GM18508 (cell line): ENCODE results near the gene ZNF133.
"Not testable (repeated sequence)": the region's sequence is repeated elsewhere in the genome, so short reads cannot be mapped to it uniquely, and the experiment has no call there.

Experiments used
- ATAC-seq: cut with Tn5 transposase; IDR thresholded peaks from one replicate; pipeline ENCODE4 v1.9.1; 2021; ENCODE audit warnings: moderate number of reproducible peaks; ENCODE audit not compliant: insufficient read depth, unreplicated experiment

The ZNF133 gene

GRCh38 chr20:18287915-18288748, at the start of gene ZNF133:
TSS of gene ZNF133 (plus strand) at chr20:18288527. CDS start at chr20:18305687, 17,160 bp downstream.
- peak; percentile 88 for ATAC-seq

- ATAC-seq: no peak
Measured at GRCh38 chr20:18240997-18241396, 47.3 kb upstream of the ZNF133 start.

- ATAC-seq: no peak
Measured at GRCh38 chr20:18243802-18244201, 44.5 kb upstream of the ZNF133 start.

GRCh38 chr20:18248545-18248944, 39.8 kb upstream of the ZNF133 start:
- not testable (repeated sequence) for ATAC-seq

GRCh38 chr20:18250217-18250616, 38.1 kb upstream of the ZNF133 start:
- ATAC-seq: no peak

GRCh38 chr20:18252597-18253451, 35.5 kb upstream of the ZNF133 start:
- no peak for ATAC-seq

- ATAC-seq: no peak
Measured at GRCh38 chr20:18254615-18255014, 33.7 kb upstream of the ZNF133 start.

- no peak for ATAC-seq
Measured at GRCh38 chr20:18255526-18255925, 32.8 kb upstream of the ZNF133 start.

- ATAC-seq: no peak
Measured at GRCh38 chr20:18256440-18257090, 31.8 kb upstream of the ZNF133 start.

GRCh38 chr20:18258126-18258860, 30.0 kb upstream of the ZNF133 start:
- no peak for ATAC-seq

- ATAC-seq: no peak
Measured at GRCh38 chr20:18259730-18260129, 28.6 kb upstream of the ZNF133 start.

GRCh38 chr20:18263723-18264122, 24.6 kb upstream of the ZNF133 start:
- no peak for ATAC-seq

- ATAC-seq: no peak
Measured at GRCh38 chr20:18265441-18265840, 22.9 kb upstream of the ZNF133 start.

- ATAC-seq: no peak
Measured at GRCh38 chr20:18266282-18266681, 22.0 kb upstream of the ZNF133 start.

- no peak for ATAC-seq
Measured at GRCh38 chr20:18267815-18268214, 20.5 kb upstream of the ZNF133 start.

GRCh38 chr20:18271160-18271559, 17.2 kb upstream of the ZNF133 start:
- no peak for ATAC-seq

- no peak for ATAC-seq
Measured at GRCh38 chr20:18272451-18272850, 15.9 kb upstream of the ZNF133 start.

GRCh38 chr20:18273738-18274137, 14.6 kb upstream of the ZNF133 start:
- no peak for ATAC-seq

GRCh38 chr20:18275960-18276359, 12.4 kb upstream of the ZNF133 start:
- ATAC-seq: not testable (repeated sequence)

GRCh38 chr20:18276821-18277220, 11.5 kb upstream of the ZNF133 start:
- no peak for ATAC-seq
